ENCODE data around the gene ZBTB38.

DNA sequence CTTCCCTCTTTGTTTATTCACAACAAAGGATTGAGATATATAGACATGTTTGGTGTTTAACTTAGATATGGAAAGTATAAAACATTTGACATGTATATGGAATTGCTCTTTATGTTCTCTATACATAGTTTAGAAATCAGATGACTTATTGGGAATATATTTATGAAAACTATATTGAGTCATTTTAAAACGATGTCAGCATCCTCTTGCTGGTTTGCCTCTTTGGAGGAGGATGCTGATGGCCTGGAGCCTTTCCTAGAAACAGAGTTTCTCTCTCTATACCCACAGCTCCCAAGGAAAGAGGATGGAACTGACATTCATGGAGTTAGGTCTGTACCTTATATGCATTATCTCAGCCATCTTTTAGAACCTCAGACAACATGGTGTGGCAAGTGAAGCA lies 40.3 kb downstream of the ZBTB38 start:
- TF ChIP-seq POLR2A (IDR thresholded peaks at IDR 0.05), result no peak
- TF ChIP-seq, protein P1, sequence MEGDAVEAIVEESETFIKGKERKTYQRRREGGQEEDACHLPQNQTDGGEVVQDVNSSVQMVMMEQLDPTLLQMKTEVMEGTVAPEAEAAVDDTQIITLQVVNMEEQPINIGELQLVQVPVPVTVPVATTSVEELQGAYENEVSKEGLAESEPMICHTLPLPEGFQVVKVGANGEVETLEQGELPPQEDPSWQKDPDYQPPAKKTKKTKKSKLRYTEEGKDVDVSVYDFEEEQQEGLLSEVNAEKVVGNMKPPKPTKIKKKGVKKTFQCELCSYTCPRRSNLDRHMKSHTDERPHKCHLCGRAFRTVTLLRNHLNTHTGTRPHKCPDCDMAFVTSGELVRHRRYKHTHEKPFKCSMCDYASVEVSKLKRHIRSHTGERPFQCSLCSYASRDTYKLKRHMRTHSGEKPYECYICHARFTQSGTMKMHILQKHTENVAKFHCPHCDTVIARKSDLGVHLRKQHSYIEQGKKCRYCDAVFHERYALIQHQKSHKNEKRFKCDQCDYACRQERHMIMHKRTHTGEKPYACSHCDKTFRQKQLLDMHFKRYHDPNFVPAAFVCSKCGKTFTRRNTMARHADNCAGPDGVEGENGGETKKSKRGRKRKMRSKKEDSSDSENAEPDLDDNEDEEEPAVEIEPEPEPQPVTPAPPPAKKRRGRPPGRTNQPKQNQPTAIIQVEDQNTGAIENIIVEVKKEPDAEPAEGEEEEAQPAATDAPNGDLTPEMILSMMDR (IDR thresholded peaks at IDR 0.05 in 4 of 5, conservative IDR thresholded peaks at IDR 0.05 in 1 of 5), result no peak
